Astrocyte of the spinal cord (primary cell): ENCODE measurements around the gene TPD52L2.

Experiments used
- DNase-seq: peaks from one replicate; pipeline ENCODE4 v3.0.0; 2011; ENCODE audit warnings: low read depth, low spot score
- H3K4me3 ChIP-seq: 2 replicates; pipeline ENCODE4 v1.5.1; 2011; ENCODE audit warnings: low read depth, mild to moderate bottlenecking, low read length, moderate library complexity
- CTCF ChIP-seq: IDR thresholded peaks from 2 replicates; pipeline ENCODE4 v1.5.1; 2012; ENCODE audit warnings: low read depth, mild to moderate bottlenecking, low read length, inconsistent platforms
- in situ Hi-C: cut with HindIII; loops from 2 replicates; pipeline ENCODE4 v1.10.0; 2017; ENCODE audit warnings: low sequenced_read_pairs

The TPD52L2 gene

DNA sequence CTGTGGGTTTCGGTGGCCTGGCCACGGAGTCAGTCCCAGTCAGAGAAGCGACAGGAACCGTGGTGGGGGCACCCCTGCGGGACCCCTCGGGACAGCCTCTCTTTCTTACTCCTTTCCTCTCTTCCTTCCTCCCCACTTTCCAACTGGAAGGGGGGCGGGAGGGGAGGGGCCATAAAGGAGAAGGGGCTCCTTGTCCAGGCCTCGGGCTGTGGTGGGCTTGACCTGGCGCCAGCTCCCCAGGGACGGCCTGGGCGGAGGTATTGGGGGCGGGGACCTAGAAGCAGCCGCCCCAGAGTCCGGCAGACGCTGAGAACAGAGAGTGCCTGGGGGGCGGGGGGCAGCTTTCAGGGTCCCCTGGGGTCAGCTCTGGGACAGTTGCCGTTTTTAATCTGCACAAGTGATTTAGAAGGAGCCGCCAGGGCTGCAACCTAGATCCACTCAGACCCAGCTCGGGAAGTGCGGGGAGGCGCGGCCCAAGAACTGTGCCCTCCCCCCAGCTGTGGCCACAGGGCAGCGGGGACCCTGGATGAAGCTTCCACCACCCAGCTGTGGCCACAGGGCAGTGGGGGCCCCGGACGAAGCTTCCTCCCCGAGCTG is 10.2 kb upstream of the TPD52L2 start:
- in situ Hi-C loops: no loop called here
- no peak for TF ChIP-seq CTCF
- DNase-seq: no peak
- no peak overlapping the region for H3K4me3 ChIP-seq

GRCh38 chr20:63855363-63856097 is 9.5 kb upstream of the TPD52L2 start:
- in situ Hi-C loops: no loop called here
- no peak for DNase-seq
- no peak for TF ChIP-seq CTCF
- H3K4me3 ChIP-seq: no peak overlapping the region

GRCh38 chr20:63856098-63856511 is 9.0 kb upstream of the TPD52L2 start:
- no peak overlapping the region for H3K4me3 ChIP-seq
- in situ Hi-C loops: no loop called here
- no peak for DNase-seq
- no peak for TF ChIP-seq CTCF

DNA sequence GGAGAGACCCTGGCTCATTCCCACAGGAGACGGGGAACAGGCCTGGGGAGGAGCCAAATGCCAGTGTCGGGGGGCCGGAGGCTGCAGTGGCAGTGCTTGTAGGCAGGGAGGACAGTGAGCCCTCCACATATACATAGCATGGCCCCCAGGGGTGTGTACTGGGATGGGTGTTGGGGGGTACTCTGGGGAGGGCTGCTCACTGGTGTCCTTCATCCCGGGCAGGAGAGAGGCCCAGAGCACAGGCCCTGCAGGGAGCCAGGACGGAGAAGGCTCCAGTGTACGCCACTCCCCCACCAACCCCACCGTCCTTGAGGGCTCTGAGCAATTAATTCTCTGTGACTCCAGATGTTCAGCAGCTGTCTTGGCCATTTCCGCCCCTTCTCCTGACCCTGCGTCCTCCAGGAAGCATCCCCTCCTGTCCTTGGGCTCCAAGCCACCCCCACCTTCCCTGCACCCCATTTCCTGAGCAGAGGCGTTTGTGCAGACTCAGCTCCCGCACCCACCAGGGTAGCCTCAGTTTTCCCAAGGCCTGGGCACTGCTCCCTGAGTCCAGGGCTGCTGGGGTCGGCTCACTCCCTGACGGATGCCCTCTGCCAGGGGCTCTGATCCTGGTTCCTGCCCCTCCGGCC is 7.2 kb upstream of the TPD52L2 start:
- TF ChIP-seq CTCF: no peak
- no peak overlapping the region for H3K4me3 ChIP-seq
- peak; percentile 35 for DNase-seq
- in situ Hi-C loops: no loop called here

- no peak overlapping the region for H3K4me3 ChIP-seq
- DNase-seq: peak; percentile 80
- in situ Hi-C loops: no loop called here
- peak; percentile 55 for TF ChIP-seq CTCF
Measured at GRCh38 chr20:63858393-63859165, 6.5 kb upstream of the TPD52L2 start.

- H3K4me3 ChIP-seq: no peak overlapping the region
- no peak for TF ChIP-seq CTCF
- DNase-seq: no peak
- in situ Hi-C loops: no loop called here
Measured at GRCh38 chr20:63859166-63859699, 5.8 kb upstream of the TPD52L2 start.
